Astrocyte (in vitro differentiated cells and primary cell): ENCODE data around the gene SH2D4B.

Experiments
- CTCF ChIP-seq: IDR thresholded peaks from 2 replicates; pipeline ENCODE4 v1.5.1; 2011; ENCODE audit warnings: low read depth, mild to moderate bottlenecking, inconsistent platforms, low read length, moderate library complexity; ENCODE audit not compliant: insufficient read depth
- EZH2 ChIP-seq: IDR thresholded peaks from 2 replicates; pipeline ENCODE4 v1.6.1; 2012; ENCODE audit warnings: mild to moderate bottlenecking, low read length, inconsistent platforms; ENCODE audit not compliant: insufficient read depth

DNA sequence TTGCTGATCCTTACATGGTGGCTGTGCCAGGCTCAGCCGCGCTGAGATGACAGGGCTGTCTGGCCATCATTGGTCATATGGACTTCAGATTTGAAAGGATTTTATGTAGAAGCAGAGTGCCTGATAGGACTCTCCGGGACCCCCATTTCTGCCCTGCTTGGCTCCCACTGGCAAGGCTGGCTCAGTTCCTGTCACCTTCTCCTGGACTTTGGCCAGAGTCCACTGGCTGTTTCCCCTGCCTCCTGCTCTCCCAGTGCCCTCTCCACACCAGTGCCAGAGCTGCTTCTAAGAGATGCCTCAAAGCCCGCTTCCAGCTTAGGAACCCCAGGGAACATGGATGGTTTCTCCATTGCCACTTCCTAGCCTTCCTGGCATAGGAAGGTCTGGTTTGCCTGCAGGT is 5.1 kb upstream of the SH2D4B start:
- TF ChIP-seq CTCF (no peak), EZH2 (no peak)
